ENCODE data around the gene OR5K2. TPM values are rescaled to one million over a fixed set of nuclear protein-coding genes. Genes with fewer than 3 reads are reported as not detected.

OR5K2 gene
- total RNA-seq, 4 donors from 2014 or later, result not detected

- no peak for TF ChIP-seq CTCF (IDR thresholded peaks at IDR 0.05)
- TF ChIP-seq POLR2A (IDR thresholded peaks at IDR 0.05), result no peak
- DNase-seq (ENCODE audit: low spot score in 2 of 2), result no peak
- WGBS, 2 donors, result 87 to 89% methylated on average over 5 of the region's 5 CpGs
- H3K4me3 ChIP-seq (ENCODE audit: low read depth, poor library complexity, severe bottlenecking), result no peak overlapping the region
- intact Hi-C loops (cut with DNase I; ENCODE audit: low total_unique reads), result no loop called here
Observed at GRCh38 chr3:98532275-98532637, 34.8 kb downstream of the OR5K2 start.

GRCh38 chr3:98532709-98533571 lies 35.5 kb downstream of the OR5K2 start:
- WGBS, 2 donors, result 94 to 95% methylated on average over 6 of the region's 6 CpGs
- no peak overlapping the region for H3K4me3 ChIP-seq (ENCODE audit: low read depth, poor library complexity, severe bottlenecking)
- TF ChIP-seq CTCF (IDR thresholded peaks at IDR 0.05) (no peak), POLR2A (IDR thresholded peaks at IDR 0.05) (no peak)
- DNase-seq (ENCODE audit: low spot score in 2 of 2), result no peak
- intact Hi-C loops (cut with DNase I; ENCODE audit: low total_unique reads), result no loop called here

GRCh38 chr3:98534168-98534567 lies 36.7 kb downstream of the OR5K2 start:
- no peak for TF ChIP-seq CTCF (IDR thresholded peaks at IDR 0.05)
- no peak for TF ChIP-seq POLR2A (IDR thresholded peaks at IDR 0.05)
- WGBS, 2 donors, result 92% methylated on average over 2 of the region's 2 CpGs
- intact Hi-C loops (cut with DNase I; ENCODE audit: low total_unique reads), result no loop called here
- H3K4me3 ChIP-seq (ENCODE audit: low read depth, poor library complexity, severe bottlenecking), result no peak overlapping the region
- no peak for DNase-seq (ENCODE audit: low spot score in 2 of 2)

GRCh38 chr3:98534734-98535133 lies 37.3 kb downstream of the OR5K2 start:
- no peak overlapping the region for H3K4me3 ChIP-seq (ENCODE audit: low read depth, poor library complexity, severe bottlenecking)
- no peak for TF ChIP-seq CTCF (IDR thresholded peaks at IDR 0.05)
- no peak for TF ChIP-seq POLR2A (IDR thresholded peaks at IDR 0.05)
- DNase-seq (ENCODE audit: low spot score in 2 of 2), result no peak
- intact Hi-C loops (cut with DNase I; ENCODE audit: low total_unique reads), result no loop called here
- WGBS, 2 donors, result 88% methylated on average over 1 of the region's 1 CpG

GRCh38 chr3:98536456-98537017 lies 39.1 kb downstream of the OR5K2 start:
- WGBS, 2 donors, result 86 to 90% methylated on average over 6 of the region's 6 CpGs
- no peak for DNase-seq (ENCODE audit: low spot score in 2 of 2)
- TF ChIP-seq POLR2A (IDR thresholded peaks at IDR 0.05) (no peak), CTCF (IDR thresholded peaks at IDR 0.05) (no peak)
- no peak overlapping the region for H3K4me3 ChIP-seq (ENCODE audit: low read depth, poor library complexity, severe bottlenecking)
- intact Hi-C loops (cut with DNase I; ENCODE audit: low total_unique reads), result no loop called here

Data from lower leg skin (tissue), 4 donors.